HG02981 (cell line): ENCODE data around the gene COL6A3.
"Not testable (repeated sequence)": the region's sequence is repeated elsewhere in the genome, so short reads cannot be mapped to it uniquely, and the experiment has no call there.

ENCODE experiments used
- ATAC-seq: cut with Tn5 transposase; IDR thresholded peaks from one replicate; pipeline ENCODE4 v1.9.1; 2021; ENCODE audit warnings: mild to moderate bottlenecking, moderate library complexity; ENCODE audit not compliant: unreplicated experiment

The COL6A3 gene

GRCh38 chr2:237412988-237413776 lies 782 bp downstream of the COL6A3 start:
- ATAC-seq, result no peak

- ATAC-seq, result no peak
Measured at GRCh38 chr2:237412646-237412987, 1.3 kb downstream of the COL6A3 start.

- ATAC-seq, result no peak
Measured at GRCh38 chr2:237411683-237412423, 2.1 kb downstream of the COL6A3 start.

GRCh38 chr2:237411092-237411601 lies 2.8 kb downstream of the COL6A3 start:
- ATAC-seq, result no peak

DNA sequence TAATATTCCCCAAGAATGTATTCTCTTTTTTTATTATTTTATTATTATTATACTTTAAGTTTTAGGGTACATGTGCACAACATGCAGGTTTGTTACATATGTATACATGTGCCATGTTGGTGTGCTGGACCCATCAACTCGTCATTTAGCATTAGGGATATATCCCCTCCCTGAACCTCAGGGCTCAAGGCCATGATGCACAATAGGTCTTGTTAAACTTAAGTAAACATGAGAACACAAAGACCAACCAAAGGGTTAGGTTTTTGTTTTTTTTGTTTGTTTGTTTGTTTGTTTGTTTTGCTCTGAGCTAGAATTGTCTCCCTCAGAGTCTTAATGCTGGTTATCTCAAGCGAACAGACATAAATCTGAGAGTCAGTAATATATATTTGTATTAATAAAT lies 4.7 kb downstream of the COL6A3 start:
- ATAC-seq, result not testable (repeated sequence)

GRCh38 chr2:237408335-237409000 lies 5.5 kb downstream of the COL6A3 start:
- ATAC-seq, result no peak

- ATAC-seq, result no peak
Measured at GRCh38 chr2:237407700-237408099, 6.3 kb downstream of the COL6A3 start.

DNA sequence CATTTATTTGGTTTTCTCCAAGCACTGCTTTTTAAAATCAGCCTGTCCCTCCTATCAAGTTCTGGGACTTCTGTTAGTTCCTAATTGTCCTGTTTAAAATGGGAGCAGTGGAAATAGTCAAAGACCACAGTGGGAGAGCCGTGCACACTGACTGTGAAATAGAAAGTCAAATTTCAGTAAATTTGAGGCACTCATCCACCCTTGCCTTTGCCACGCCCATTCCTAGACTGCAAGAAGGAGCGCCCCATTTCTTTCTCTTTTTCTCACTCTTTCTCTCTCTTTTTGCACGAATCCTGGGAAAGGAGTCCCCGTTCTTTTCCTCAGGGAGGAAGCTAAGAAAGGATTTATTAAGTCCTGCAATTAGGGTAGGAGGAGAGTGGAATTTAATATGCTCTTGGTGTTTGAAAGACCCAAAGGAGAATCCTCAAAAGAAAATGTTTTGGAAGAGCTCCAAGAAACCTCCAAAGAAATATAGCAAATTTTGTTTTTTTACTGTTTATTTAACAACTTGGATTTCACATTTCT lies 7.5 kb downstream of the COL6A3 start:
- no peak for ATAC-seq

- no peak for ATAC-seq
Measured at GRCh38 chr2:237405605-237406004, 8.4 kb downstream of the COL6A3 start.

GRCh38 chr2:237405006-237405559 lies 8.9 kb downstream of the COL6A3 start:
- ATAC-seq, result no peak

DNA sequence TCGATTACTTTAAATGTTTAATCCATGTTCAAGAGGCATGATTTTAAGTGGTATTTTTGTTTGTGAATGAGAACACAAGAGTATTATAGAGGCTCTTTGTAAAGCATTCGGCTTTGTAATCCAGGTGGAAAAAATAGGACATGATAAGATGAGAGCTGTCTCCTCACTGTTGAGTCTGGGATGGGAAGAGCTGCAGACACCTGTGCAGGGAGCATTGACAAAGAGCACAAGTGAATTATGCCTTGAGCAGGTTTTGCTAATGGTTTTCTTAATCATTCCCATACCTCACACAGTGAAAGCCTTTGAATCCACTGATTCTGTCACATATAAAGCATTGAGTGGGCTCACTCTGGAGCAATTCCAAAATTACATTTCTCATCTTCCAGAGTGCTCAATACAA lies 9.6 kb downstream of the COL6A3 start:
- no peak for ATAC-seq

DNA sequence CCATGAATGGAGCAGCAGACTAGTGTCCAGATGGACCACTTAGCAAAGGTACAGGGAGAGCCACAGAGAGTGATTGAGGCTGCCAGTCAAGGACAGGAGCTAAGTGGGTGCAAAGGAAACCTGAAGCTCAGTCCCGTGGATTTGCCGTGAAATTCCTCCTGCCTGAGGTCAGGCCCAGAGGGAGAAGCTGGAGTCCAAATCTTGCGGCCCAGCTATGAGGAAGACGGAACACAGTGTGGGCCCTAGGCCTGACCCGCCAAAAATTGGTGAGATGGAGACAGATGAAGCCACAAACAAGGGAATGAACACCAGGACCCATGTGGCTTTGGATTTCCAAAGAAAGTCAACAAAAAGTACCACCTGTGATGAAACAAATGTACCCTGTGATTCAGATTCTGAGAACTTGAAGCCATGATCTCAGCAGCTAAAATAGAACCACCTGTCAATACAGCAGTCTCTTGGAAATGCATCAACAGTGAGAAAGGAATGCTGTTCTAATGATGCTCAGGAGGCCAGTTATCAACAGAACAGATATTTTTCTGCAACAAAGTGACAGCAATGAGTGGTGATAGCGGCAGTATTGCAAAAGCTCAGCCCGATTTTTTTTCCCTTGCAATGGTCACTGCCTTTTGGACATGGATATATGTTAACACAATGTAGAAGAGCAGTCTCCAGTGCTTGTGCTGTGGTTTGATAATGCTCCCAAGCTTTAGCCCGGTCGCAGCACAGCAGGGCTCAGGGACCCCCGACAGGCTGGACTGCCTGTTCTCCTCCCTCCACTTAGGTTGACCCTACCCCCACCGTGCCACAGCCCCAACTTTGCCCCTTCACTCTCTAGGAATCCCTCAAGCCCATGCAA lies 10.7 kb downstream of the COL6A3 start:
- ATAC-seq, result no peak

DNA sequence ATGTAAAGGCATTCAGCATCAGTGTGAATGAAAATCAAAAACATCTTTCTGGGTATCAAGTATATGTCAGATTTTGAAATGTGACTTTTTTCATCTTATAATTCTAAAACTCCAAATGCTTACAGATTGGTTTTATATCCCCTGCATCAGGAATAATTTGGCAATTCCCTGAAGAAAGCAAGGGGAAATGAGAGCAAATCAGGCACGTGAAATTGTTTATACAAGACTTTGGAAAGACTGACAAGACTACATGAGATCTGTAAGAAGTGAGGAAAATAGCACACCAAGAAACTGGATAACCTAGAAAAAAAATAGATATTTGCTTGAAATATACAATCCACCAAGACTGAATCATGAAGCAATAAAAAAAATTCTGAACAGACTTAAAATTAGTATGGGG lies 13.8 kb downstream of the COL6A3 start:
- no peak for ATAC-seq

DNA sequence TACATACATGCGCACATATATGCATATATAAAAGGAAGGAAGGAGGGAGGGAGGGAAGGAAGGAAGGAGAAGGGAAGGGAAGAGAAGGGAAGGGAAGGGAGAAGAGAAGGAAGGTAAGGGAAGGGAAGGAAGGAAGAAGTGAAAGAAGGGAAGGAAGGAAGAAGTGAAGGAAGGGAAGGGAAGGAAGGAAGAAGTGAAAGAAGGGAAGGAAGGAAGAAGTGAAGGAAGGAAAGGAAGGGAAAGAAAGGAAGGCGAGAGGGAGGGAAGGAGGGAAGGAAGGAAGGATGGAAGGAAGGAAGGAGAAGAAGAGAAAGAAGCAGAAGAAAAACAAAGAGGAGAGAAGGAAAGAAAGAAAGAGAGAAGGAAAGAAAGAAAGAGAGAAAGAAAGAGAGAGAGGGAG lies 16.9 kb downstream of the COL6A3 start:
- ATAC-seq, result no peak

DNA sequence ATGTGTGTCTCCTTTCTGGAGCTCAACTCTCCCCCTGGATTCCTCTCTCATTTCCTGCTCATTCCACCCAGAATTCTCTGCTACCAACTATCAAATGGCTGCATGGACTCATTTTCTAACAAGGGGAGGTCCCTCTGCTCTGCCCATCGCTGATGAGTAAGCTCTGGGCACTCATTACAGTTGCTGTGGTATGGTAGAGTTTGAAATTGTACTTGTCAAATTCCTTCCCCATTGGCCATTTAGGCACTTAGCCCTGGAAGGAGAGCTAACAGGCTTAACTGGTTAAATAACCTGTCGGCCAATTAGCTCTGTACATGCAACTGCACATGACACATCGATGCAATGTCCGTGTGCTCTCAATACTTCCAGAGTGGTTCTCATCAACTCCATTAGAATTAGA lies 20.4 kb downstream of the COL6A3 start:
- ATAC-seq, result no peak

DNA sequence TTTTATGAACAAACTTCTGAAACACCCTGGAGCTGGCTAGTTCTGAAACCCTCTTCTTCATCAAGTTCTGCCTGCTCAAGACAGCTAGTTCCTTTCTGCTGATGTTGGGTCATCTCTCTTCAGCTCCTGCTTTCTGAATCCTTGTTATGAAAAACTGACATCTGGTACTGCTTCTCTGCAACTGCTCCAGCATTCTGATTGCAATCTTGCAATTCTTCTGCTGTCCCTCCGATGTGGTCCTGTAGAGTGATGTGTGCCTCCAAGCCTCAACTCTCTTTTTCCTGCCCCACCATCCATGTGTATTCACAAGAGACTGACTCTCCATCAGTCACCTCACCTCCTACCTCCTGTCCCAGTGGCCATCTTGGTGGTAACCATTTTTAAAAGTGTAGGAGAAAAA lies 21.8 kb downstream of the COL6A3 start:
- no peak for ATAC-seq

- ATAC-seq, result no peak
Measured at GRCh38 chr2:237391140-237391539, 22.8 kb downstream of the COL6A3 start.

GRCh38 chr2:237390235-237390634 lies 23.7 kb downstream of the COL6A3 start:
- ATAC-seq, result no peak

GRCh38 chr2:237389831-237390230 lies 24.1 kb downstream of the COL6A3 start:
- ATAC-seq, result no peak

GRCh38 chr2:237388036-237388435 lies 25.9 kb downstream of the COL6A3 start:
- no peak for ATAC-seq
